Immature natural killer cell (primary cell): ENCODE results near the gene OSBPL5. TPM values are rescaled to one million over a fixed set of nuclear protein-coding genes. Genes with fewer than 3 reads are reported as not detected.

Experiments
- DNase-seq, 3 donors: peaks; one replicate each; pipeline ENCODE4 v3.0.0; 2022; ENCODE audit warnings: mixed read lengths in 1 of 3
- H3K27ac Mint-ChIP-seq, 6 donors: one replicate each; pipeline ENCODE4 v1.8.0; 2020; ENCODE audit warnings: mixed read lengths in 6 of 6, mild to moderate bottlenecking in 5 of 6, inconsistent platforms in 4 of 6, moderate library complexity in 3 of 6
- H3K27me3 Mint-ChIP-seq, 3 donors: one replicate each; pipeline ENCODE4 v1.8.0; 2020 to 2021; ENCODE audit warnings: low read depth in 3 of 3, mild to moderate bottlenecking in 3 of 3, mixed read lengths in 3 of 3, moderate library complexity in 3 of 3, inconsistent platforms in 1 of 3
- H3K36me3 Mint-ChIP-seq, 3 donors: one replicate each; pipeline ENCODE4 v1.8.0; 2020; ENCODE audit warnings: mixed read lengths in 3 of 3, inconsistent platforms in 2 of 3, mild to moderate bottlenecking in 2 of 3
- H3K4me1 Mint-ChIP-seq, 2 donors: one replicate each; pipeline ENCODE4 v1.8.0; 2020; ENCODE audit warnings: inconsistent platforms in 2 of 2, mild to moderate bottlenecking in 2 of 2, mixed read lengths in 2 of 2, moderate library complexity in 1 of 2
- H3K4me3 Mint-ChIP-seq, 5 donors: one replicate each; pipeline ENCODE4 v1.8.0; 2020; ENCODE audit warnings: mild to moderate bottlenecking in 5 of 5, mixed read lengths in 5 of 5, inconsistent platforms in 3 of 5, moderate library complexity in 3 of 5
- H3K9me3 Mint-ChIP-seq, 6 donors: one replicate each; pipeline ENCODE4 v1.8.0; 2020; ENCODE audit warnings: mild to moderate bottlenecking in 6 of 6, mixed read lengths in 6 of 6, inconsistent platforms in 4 of 6, moderate library complexity in 3 of 6
- polyA plus RNA-seq, 3 donors: library from polyadenylated mRNA; unstranded; fragments of 300-500 nt; fragmentation: Illumina TruSeq; gene quantifications; one replicate each; pipeline ENCODE4 v1.2.3, GENCODE V29; 2021

Gene OSBPL5
- polyA plus RNA-seq, 3 donors from 2014 or later, result 32.8 to 98.9 (median 33.3) TPM

DNA sequence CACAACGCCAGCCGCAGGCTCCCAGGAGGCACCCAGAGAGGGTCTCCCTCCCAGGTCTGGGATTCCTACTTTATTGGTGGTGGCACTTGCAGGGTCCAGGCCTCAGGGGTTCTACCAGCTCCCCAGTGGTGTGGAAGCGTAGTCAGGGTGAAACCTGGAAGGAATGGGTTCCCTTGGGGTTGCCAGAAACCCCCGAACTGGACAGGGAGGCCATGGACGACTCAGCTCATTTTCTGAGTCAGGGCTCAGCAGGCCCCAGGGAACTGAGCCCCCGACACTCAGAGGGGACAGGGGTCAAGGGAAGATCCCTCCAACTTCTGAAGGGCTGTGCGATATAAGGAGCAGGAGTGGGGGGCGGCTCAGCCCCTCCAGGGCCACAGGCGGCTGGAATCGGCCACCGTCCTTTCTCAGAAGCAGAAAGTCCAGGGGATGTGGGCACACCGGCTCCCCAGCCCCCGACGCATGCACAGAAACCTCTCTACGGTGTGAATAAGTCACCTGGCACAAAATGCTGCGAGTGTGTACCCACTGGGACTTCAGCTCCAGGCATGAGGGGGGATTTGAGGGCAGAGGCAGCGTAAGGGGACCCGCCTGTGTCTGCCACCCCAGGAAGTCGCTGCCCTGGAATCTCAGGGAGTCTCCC, 28.4 kb upstream of the OSBPL5 start:
- Mint-ChIP-seq H3K4me1 (no peaks in the 10 kb centered on the region), H3K36me3 (no peaks in the 10 kb centered on the region), H3K27ac (no peak overlapping the region), H3K27me3 (peaks cover 0 to 7% (median 6%) of the 10 kb centered on the region in 3 donors), H3K9me3 (no peaks in the 10 kb centered on the region), H3K4me3 (no peak overlapping the region)
- DNase-seq, result no peak

DNA sequence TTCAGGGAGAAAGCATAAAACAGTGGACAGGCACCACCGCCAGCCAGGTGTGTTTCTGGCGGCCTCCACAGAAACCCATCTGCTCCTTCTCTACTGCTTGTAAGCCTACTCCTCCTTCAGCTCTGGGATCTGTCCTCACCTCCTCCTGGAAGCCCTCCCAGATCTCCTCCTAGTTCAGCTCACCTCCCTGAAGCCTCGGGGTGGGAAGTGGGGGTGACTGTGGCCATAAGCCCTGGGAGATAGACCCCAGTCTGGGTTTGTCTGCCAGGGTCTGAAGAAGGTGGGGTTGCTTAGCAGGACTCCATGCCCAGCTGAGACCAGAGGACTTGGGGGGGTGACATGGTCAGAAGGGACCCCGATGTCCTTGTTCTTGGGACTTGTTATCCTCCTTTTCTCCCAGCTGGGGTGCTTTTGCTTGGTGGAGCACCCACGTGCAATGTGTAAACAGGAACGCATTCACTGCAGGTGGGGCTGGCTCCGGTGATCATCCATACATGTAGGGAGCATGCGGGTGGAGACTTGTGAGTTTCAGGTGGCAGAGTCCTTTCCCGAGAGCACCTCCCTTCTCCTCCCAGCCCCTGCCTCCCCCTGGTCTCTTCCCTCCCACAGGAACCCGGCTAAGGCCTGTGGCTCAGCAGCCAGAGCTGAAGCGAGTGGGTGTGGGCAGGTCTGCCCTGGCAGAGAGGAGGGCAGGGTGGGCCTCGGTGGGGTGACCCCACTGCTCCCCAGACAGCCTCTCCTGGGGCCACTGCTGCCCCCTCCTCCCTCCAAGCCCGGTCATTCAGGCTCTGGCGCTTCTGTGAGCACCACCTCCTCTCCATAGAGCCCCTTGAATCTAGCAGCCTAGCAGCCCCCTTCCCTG, 27.6 kb upstream of the OSBPL5 start:
- Mint-ChIP-seq H3K4me1 (no peaks in the 10 kb centered on the region), H3K9me3 (no peaks in the 10 kb centered on the region), H3K27ac (no peak overlapping the region), H3K4me3 (no peak overlapping the region), H3K27me3 (peaks cover 0 to 7% (median 7%) of the 10 kb centered on the region in 3 donors), H3K36me3 (no peaks in the 10 kb centered on the region)
- no peak for DNase-seq

DNA sequence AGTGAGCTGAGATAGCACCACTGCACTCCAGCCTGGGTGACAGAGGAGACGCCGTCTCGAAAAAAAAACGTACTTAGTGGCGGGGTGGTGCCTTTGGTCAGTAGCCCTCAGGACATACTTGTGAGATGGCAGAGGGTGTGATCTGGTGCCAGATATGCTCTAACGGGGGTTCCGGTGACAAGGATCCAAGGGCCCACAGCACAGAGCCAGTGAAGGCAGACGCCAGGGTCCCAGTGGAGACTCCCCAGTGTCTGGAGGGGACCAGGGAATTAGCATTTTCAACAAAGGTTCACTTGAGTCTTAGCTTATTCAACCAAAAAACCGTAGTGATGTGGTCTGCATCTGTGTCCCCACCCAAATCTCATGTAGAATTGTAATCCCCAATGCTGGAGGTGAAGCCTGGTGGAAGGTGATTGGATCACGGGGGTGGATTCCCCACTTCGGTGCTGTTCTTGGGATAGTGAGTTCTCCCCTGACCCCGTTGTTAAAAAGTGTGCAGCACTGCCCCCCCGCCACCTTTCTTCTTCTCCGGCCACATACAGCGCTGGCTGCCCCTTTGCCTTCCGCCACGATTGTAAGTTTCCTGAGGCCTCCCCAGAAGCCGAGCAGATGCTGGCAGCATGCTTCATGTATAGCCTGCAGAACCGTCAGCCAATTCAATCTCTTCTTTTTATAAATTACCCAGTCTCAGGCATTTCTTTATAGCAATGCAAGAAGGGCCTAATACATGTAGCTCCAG, 26.6 kb upstream of the OSBPL5 start:
- peaks cover 2 to 7% (median 7%) of the 10 kb centered on the region in 3 donors for H3K27me3 Mint-ChIP-seq
- DNase-seq, result no peak
- no peak overlapping the region for H3K27ac Mint-ChIP-seq
- H3K36me3 Mint-ChIP-seq, result no peaks in the 10 kb centered on the region
- H3K9me3 Mint-ChIP-seq, result no peaks in the 10 kb centered on the region
- no peak overlapping the region for H3K4me3 Mint-ChIP-seq
- H3K4me1 Mint-ChIP-seq, result no peaks in the 10 kb centered on the region

DNA sequence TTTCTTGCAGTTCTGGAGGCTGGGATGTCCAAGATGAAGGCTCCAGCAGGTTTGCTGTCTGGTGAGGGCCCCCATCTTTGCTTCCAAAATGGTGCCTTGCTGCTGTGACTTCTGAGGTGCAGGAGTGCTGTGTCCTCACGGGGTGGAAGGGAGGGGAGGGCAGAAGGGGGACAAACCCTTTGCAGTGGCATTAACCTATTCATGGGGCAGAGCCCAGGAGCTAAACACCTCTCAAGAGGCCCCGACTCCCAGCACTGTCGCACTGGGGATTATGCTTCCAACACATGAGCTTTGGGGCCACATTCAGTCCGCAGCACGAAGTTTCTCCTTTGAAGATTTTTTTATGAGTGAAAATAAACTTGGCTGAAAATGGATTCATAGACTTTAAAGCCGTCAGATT, 25.5 kb upstream of the OSBPL5 start:
- Mint-ChIP-seq H3K4me1 (no peaks in the 10 kb centered on the region), H3K9me3 (no peaks in the 10 kb centered on the region), H3K36me3 (no peaks in the 10 kb centered on the region), H3K4me3 (no peak overlapping the region), H3K27me3 (peaks cover 5 to 7% (median 7%) of the 10 kb centered on the region in 3 donors), H3K27ac (no peak overlapping the region)
- no peak for DNase-seq

DNA sequence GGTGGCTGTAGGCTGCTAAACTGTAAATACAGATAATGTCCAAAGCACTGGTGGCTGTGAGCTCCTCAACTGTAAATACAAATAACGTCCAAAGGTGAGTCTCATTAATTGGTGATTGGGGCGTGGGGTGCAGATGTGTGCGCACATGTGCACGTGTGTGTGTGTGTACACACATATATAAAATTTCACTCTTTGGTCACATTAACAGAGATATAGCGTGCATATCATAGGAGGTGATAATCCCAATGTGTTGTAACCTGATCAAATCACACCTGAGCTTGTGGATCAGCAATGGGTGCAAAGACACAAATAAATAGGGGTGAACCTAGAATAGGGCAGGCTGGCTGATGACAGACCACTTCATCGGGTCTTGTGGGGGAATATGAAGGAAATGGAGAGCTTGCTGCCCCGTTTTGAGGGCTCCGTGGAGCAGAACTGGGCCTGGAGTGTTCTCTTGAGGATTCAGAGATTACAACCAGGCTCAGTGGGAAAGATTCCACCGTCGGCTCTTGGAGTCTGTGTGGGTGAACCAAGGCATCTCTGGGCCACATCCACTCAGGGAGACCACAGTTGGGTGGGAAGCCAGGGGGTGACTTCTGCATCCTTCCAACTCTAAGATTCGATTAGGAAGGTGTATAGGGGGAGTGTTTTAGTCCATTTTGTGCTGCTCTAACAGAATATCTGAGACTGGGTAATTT, 24.9 kb upstream of the OSBPL5 start:
- Mint-ChIP-seq H3K36me3 (no peaks in the 10 kb centered on the region), H3K27me3 (peaks cover 5 to 7% (median 7%) of the 10 kb centered on the region in 3 donors), H3K9me3 (no peaks in the 10 kb centered on the region), H3K4me1 (no peaks in the 10 kb centered on the region), H3K4me3 (no peak overlapping the region), H3K27ac (no peak overlapping the region)
- no peak for DNase-seq

DNA sequence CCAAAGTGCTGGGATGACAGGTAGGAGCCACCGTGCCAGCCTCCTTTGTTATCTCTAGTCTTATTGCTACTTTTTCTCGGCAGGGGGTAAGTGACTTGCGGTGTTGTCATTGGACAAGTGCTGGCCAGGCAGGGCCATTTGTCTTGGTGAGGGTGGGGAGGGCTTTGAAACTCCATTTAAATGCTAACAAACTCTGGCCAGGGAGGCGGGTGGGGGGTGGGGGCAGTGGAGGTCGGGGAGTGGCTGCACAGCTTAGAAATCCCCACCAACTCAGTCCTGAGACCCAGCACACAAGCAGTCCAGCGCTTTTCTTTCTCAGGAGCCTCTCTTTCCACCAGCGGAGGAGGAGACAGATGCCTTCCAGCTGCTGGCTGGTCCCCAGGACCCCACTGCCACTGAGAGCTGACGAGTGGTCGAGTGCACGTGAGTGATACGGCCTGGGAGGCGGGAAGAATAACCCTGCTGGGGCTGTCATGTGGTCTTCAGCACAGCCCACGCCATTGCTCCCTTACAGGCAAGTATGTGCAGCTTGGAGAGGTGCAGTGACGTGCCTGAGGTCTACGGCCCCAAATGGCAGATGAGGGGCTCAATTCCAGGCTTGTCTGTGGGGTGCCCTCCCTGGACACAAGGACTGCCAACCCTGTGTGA, 24.2 kb upstream of the OSBPL5 start:
- Mint-ChIP-seq H3K9me3 (no peaks in the 10 kb centered on the region), H3K27ac (peak overlapping the region in 1 of 6 donors; percentile 40), H3K4me3 (no peak overlapping the region), H3K4me1 (no peaks in the 10 kb centered on the region), H3K27me3 (peaks cover 5 to 8% (median 7%) of the 10 kb centered on the region in 3 donors), H3K36me3 (no peaks in the 10 kb centered on the region)
- DNase-seq, result no peak

DNA sequence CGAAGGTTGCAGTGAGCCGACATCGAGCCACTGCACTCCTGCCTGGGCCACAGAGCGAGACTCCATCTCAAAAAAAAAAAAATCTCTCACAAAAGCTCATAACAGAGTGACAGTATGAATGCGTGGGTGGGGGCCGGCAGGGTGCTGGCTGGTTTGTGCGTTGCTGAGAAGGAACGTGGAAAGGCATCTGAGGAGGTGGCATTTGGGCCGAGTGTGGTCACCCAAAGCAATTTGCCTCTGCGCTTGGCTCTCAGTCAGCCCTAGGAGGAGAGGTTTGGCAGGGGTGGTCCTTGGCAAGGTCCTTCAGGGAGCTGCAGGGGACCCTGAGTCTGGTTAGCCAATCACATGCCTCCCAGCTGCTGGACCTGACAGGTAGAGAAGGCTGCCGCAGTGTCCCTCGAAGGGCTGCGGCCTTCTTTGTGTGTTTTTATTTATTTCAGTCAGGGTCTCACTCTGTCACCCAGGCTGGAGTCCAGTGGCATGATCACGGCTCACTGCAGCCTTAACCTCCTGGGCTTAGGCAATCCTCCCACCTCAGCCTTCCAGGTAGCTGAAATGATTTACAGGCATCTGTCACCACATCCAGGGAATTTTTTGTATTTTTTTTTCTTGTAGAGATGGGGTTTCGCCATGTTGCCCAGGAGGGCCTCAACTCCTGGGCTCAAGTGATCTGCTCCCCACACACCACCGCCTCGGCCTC, 23.5 kb upstream of the OSBPL5 start:
- Mint-ChIP-seq H3K9me3 (no peaks in the 10 kb centered on the region), H3K4me1 (no peaks in the 10 kb centered on the region), H3K36me3 (no peaks in the 10 kb centered on the region), H3K4me3 (no peak overlapping the region), H3K27ac (no peak overlapping the region), H3K27me3 (peaks cover 5 to 8% (median 7%) of the 10 kb centered on the region in 3 donors)
- DNase-seq, result no peak

DNA sequence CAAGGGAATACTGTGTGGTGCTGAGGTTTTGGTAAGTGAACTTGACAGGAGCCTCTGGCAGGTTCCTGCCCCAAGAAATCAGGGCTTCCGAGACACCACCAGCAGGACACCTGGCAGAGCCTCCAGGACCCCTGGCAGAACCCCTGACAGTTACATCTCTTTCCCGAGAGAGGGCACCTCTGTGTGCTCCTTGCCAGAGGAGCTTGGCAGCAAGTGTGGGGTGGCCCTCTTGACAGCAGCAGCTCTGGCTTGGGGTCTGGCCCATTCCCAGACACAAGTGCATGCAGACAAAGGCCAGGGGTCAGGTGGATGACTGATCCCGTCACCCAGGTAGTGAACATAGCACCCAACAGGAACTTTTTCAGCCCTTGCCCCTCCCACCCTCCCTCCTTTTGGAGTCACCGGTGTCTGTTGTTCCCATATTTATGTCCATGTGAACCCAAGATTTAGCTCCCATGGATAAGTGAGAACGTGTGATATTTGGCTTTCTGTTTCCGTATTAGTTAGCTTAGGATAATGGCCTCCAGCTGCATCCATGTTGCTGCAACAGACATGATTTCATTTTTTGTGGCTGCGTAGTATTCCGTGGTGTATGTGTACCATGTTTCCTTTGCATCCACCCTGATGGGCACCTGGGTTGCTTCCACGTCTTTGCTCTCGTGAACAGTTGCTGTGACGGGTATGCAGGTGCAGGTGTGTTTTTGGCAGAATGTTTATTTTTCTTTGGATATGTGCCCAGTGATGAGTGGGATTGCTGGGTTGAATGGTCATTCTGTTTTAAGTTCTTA, 21.2 kb upstream of the OSBPL5 start:
- no peak overlapping the region for H3K4me3 Mint-ChIP-seq
- no peak for DNase-seq

DNA sequence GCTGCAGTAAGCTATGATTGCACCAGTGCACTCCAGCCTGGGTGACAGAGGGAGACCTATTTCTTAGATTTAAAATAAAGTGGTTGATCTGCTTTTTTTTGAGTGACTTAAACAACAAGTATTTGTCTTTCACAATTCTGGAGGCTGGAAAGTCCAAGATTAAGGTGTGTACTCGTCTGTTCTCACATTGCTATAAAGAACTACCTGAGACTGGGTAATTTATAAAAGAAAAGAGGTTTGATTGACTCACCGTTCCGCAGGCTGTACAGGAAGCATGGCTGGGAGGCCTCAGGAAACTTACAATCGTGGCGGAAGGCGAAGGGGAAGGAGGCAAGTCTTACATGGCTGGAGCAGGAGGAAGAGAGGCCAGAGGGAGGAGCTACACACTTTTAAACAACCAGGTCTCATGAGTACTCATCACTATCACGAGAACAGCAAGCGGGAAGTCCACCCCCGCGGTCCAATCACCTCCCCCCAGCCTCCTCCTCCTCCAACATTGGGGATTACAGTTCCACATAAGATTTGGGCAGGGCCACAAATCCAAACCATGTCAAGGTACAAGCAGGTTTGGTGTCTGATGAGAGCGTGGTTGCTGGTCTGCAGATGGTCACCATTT, 19.7 kb upstream of the OSBPL5 start:
- Mint-ChIP-seq H3K4me3 (no peak overlapping the region), H3K9me3 (no peaks in the 10 kb centered on the region), H3K27me3 (peaks cover 3 to 9% (median 5%) of the 10 kb centered on the region in 3 donors), H3K36me3 (no peaks in the 10 kb centered on the region), H3K4me1 (no peaks in the 10 kb centered on the region), H3K27ac (no peak overlapping the region)
- no peak for DNase-seq

More for the DNA sequence above, 21.2 kb upstream of the OSBPL5 start:
- no peak overlapping the region for H3K27ac Mint-ChIP-seq
- H3K9me3 Mint-ChIP-seq, result no peaks in the 10 kb centered on the region
- H3K4me1 Mint-ChIP-seq, result no peaks in the 10 kb centered on the region
- H3K36me3 Mint-ChIP-seq, result no peaks in the 10 kb centered on the region
- H3K27me3 Mint-ChIP-seq, result peaks cover 4 to 9% (median 6%) of the 10 kb centered on the region in 3 donors

DNA sequence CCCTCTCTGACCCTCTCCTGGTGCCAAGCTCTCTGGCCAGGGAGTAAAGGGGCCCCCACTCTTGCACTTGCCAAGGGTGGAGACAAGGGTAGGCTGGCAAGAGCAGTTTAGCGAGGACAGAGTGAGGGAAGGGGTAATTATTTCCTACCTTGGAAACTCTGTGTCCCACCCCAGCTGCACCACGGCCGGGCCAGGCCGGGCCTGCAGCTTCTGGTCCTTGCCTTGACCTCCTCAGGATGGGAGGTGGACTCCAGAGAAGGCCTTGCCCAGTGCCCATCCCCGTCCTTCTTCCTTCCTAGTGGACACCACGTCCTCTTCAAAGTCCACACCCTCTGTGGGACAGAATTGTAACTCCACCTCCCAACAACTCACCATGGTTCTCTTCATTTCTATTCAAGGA, 18.4 kb upstream of the OSBPL5 start:
- Mint-ChIP-seq H3K27me3 (peaks cover 2 to 9% (median 5%) of the 10 kb centered on the region in 3 donors), H3K9me3 (no peaks in the 10 kb centered on the region), H3K4me3 (no peak overlapping the region), H3K27ac (peak overlapping the region in 1 of 6 donors; percentile 70), H3K36me3 (no peaks in the 10 kb centered on the region), H3K4me1 (no peaks in the 10 kb centered on the region)
- no peak for DNase-seq

DNA sequence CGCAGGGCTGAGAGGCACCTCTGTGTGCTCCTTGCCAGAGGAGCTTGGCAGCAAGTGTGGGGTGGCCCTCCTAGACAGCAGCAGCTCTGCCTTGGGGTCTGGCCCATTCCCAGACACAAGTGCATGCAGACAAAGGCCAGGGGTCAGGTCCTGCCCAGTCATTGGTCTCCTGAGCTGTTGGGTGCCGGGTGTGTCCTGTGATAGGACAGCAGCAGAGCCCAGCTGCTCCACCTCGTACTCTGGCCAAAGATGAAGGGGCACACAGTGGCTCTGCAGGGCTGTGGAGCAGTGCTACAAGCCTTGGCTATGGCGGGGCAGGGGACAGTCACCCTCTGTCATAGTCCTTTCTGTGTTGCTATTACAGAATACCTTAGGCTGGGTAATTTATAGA, 17.3 kb upstream of the OSBPL5 start:
- Mint-ChIP-seq H3K36me3 (no peaks in the 10 kb centered on the region), H3K4me3 (no peak overlapping the region)

More for the DNA sequence above, 17.3 kb upstream of the OSBPL5 start:
- H3K27me3 Mint-ChIP-seq, result peaks cover 0 to 9% (median 5%) of the 10 kb centered on the region in 3 donors
- DNase-seq, result no peak
- H3K4me1 Mint-ChIP-seq, result no peaks in the 10 kb centered on the region
- H3K27ac Mint-ChIP-seq, result no peak overlapping the region
- no peaks in the 10 kb centered on the region for H3K9me3 Mint-ChIP-seq
